Stimulated activated CD4-positive, alpha-beta T cell treated with anti-CD3 and anti-CD28 coated beads, Interleukin-2, amount 100 ng/mL, for 48 hours (primary cell): ENCODE results near the gene GRIA3.
"Not testable (repeated sequence)": the region's sequence is repeated elsewhere in the genome, so short reads cannot be mapped to it uniquely, and the experiment has no call there.

ENCODE experiments used
- DNase-seq, 2 donors: peaks; one replicate each; pipeline ENCODE4 v3.0.0-alpha.2; 2020

GRIA3 gene

DNA sequence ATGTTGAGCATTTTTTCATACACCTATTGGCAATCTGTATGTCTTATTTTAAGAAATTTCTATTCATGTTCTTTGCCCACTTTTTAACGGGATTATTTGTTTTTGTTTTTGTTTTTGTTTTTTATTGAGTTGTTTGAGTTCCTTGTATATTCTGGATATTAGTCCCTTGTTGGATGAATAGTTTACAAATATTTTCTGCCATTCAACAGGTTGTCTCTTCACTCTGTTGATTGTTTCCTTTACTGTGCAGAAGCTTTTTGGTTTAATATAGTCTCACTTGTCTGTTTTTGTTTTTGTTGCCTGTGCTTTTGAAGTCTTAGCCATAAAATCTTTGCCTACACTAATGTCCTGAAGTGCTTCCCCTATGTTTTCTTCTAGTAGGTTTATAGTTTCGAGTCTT, 202.1 kb downstream of the GRIA3 start:
- not testable (repeated sequence) for DNase-seq

DNA sequence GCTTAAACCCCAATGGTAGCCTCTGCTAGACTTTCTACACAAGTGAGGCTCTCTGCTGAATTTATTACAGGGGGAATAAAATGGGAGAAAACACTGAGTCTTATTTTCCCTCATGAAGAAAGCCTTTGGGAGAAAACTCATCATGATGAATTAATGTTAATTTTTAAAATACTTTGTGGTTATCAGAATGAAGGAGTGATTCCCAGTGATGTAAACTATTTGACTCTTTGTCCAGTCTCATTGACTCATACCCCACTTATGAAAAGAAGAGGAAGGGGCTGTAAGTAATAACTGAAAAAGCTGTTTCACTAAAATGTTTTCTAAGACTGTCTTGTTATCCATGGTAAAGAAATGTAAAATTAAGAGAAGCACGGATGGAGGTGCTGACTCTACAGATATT, 208.8 kb downstream of the GRIA3 start:
- DNase-seq: no peak

DNA sequence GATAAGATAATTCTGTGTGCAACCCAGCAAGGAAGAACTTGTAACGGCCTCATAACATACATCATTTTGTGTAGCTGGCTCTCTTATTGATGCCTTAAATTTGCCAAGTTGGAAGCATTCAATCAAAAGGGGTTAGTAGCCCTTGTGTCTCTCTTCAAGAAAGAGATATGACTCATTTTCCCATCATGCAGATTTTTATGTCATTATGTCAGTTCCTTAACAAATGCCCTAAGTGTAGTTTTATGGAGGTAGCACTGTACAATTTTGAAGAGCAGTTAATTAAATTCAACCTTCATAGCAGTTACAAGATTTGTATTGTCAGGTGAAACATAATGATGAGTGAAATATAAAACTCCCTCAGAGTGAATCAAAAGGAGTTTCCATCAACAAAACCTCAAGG, 215.6 kb downstream of the GRIA3 start:
- DNase-seq: no peak

GRCh38 chrX:123405231-123405630, 221.2 kb downstream of the GRIA3 start:
- DNase-seq: no peak

- no peak for DNase-seq
Observed at GRCh38 chrX:123408821-123409737, 225.0 kb downstream of the GRIA3 start.

GRCh38 chrX:123422875-123423274, 238.8 kb downstream of the GRIA3 start:
- DNase-seq: no peak

GRCh38 chrX:123424546-123424945, 240.5 kb downstream of the GRIA3 start:
- no peak for DNase-seq

DNA sequence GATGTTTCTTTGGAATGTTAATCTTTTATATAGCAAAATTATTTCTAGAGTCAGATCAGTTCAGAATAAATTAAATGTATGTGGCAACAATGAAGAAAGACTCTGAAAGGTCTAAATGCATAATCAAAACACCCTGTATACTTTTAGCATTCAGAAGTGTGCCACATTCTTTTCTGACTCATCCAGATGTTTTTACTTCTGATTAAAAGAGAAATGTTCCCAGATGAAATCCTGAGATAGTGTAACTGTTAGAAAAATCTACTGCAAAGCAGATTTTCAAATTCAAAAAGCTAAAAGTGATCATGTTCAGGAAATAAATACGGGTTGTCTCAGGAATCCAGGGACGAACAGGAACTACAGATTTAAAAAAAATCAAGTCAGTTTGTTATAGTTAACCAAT, 241.4 kb downstream of the GRIA3 start:
- no peak for DNase-seq

GRCh38 chrX:123425904-123426303, 241.8 kb downstream of the GRIA3 start:
- DNase-seq: no peak

DNA sequence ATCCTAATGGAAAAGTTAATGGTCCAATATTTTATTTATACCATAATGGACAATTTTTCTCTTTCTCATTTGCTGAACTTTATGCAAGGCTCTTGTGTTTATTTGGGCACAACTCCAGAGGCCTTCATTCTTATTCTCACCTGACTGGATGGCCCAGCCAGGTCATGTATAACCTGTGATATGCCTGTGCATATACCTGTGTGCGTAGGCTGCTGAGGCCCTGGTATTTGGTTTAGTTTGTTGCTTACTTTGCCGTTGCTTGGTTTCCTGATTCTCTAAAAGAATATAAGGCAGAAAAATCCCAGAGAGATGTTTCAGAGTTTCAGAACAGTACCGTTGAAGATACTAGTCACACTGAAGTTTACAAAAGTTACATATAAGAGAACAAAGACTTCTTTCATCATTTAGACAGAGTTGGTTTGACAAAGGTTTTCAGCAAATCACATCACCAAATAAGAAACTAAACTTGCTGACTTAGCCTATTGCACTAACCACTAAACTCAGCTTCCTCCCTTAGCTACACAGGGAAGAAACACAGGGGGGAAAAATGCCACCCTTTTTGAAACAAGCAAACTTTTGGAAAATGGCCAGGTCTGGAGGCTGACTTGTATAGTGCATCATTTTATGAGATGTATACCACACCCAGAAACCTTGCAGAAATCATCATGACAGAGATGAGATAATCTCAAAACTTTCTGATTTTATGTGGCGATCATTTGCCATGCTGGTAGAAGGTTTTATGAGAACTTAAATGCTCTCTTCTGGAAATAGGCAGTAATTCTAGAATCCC, 248.5 kb downstream of the GRIA3 start:
- no peak for DNase-seq

DNA sequence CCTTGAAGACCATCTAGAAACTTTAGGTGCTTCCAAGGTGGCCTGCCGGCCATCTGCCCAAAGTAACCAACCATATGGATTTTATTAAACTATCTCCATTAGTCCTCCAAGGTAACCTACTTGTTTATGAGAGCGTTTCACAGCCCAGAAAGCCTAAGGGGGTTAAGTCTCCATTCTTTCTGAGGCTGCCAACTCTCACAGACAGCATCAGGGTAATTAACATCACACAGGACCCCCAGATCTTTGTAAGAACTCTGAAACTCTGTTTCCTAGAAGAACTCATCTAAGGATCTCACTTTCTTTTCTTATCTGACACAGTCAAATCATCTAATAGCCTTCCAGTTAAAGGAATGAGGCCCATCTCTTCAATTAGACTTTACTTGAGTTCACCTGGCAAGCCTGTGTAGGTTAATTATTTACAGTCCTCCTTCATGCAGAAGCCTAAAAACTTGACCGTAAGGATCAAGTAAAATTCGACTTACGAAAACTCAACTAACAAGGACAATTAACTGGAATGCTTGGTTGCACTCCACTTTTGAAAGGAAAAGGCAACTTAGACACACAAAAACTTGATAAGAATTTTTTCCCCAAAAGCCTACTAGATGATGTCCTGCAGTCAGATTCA, 252.5 kb downstream of the GRIA3 start:
- no peak for DNase-seq

GRCh38 chrX:123439926-123440325, 255.8 kb downstream of the GRIA3 start:
- not testable (repeated sequence) for DNase-seq

DNA sequence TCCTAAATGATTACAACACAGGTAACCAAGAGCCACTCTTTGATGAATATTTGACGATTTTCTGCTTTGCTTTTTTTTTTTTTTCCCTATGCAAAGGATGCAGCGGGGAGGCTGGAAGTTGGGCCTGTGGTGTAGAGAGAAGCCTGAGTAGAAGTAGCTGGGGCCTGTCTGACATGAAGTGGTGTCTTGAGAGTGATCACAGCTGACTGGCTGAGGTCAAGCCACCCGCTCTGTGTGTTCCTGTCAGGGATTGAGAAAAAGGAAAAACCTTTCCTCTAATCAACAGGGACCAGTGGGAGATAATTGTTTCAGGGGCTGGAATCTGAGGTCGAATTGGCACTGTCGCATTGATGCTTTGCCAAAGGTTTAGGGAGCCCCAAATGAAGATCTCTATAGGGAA, 258.7 kb downstream of the GRIA3 start:
- DNase-seq: no peak

DNA sequence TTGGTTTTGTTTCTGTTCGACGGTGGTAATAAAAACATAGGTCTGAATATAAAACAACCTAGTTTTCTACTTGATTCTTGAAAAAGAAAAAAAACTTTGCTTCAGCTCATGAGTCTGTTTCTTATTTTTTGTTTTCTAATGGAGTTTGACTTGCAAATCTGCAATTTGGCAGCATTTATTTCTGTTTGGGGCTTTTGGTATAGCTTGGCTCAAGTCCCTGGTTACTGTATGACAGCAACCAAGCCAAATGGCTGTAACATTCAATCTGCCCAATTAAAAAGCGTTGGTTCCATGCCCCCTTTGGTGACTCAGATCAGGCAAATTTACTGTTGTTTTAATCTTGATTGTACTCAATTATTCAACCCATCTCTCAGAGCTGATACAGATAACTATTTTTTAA, 263.4 kb downstream of the GRIA3 start:
- DNase-seq: no peak

GRCh38 chrX:123449335-123449734, 265.3 kb downstream of the GRIA3 start:
- no peak for DNase-seq

DNA sequence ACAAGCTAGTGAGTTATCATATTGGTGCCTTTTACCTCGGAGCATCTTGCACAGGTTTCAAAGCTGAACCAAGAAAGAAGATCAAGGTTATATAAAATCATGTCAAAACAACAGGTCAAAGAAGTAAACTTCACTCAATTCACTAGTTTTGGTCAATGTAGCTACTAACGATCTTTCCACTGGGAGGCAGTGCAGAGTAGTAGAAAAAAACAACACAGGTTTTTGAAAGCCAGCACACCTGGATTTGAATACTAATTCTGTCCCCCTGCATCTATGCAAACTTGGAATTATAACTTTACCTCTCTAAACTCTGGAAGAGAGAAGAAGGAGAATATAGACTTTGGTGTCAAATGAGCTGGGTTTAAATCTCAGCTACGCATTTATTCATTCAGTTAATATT, 266.1 kb downstream of the GRIA3 start:
- DNase-seq: no peak

- no peak for DNase-seq
Observed at GRCh38 chrX:123454712-123455431, 270.8 kb downstream of the GRIA3 start.

GRCh38 chrX:123455693-123456092, 271.6 kb downstream of the GRIA3 start:
- no peak for DNase-seq

DNA sequence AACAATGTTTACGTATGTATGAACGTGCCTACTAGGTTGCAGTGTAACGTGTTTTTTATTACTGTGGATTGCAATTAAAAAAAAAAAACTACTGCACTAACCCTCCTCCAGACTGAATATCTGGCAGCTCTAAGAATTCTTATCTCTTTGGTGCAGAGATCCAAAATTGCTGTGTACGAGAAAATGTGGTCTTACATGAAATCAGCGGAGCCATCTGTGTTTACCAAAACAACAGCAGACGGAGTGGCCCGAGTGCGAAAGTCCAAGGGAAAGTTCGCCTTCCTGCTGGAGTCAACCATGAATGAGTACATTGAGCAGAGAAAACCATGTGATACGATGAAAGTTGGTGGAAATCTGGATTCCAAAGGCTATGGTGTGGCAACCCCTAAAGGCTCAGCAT, 280.6 kb downstream of the GRIA3 start:
- DNase-seq: no peak

DNA sequence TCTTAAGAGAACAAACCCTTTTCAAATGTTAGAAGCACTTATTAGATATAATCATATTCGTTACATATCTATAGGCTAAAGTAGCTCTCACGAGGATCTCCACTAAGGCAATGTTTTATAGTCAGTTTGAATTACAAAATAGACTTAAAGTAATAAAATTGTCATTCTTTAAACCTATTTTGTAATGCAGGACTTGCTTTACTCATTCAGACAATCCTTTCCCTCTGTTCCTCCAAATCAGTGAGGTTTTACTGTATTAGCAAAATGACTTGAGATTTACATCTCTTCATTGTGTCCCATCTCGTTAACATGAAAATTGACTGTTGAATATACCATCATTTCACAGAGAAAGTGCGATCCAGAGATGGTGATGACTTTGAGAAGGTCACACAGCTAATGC, 284.4 kb downstream of the GRIA3 start:
- no peak for DNase-seq

DNA sequence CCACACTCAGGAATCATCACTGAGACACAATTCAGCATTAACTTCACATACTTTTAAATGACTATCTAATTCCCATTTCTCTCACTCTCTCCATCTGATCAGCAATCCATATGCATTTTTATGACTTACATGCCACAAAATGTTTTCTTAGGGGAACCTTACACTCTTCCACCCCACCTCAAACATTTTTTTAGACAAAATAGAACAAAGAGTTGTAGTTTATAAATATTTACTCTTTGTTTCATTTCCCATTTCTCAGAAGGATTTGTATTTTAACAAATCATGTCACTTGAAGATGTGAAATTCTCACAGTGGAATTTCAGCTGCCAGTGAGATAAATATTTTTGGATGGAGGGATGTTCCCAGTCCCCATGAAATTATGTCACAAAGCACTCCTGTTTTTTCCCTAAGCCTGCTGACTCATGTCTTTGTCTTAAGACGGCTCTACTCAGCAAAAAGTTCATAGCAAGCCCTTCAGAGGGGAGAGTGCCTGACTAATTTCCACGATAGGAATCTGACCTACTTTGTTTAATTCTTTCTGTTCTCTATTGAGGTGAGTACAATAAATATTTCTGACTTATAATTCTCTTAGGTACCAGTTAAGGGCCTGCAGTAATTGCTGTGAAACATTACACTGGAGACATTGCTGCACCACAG, 291.1 kb downstream of the GRIA3 start:
- no peak for DNase-seq

GRCh38 chrX:123476611-123477219, 292.6 kb downstream of the GRIA3 start:
- DNase-seq: no peak
